GM12878 (cell line): ENCODE data around the gene ESPL1. TPM values are rescaled to one million over a fixed set of nuclear protein-coding genes. Genes with fewer than 3 reads are reported as not detected.
A peak's percentile ranks its signal among the peaks of the same experiment; 100 is the strongest.

Experiments
- CEBPZ ChIP-seq: fragments of 150-350 bp; IDR thresholded peaks from 2 replicates; pipeline ENCODE4 v1.6.1; 2016; ENCODE audit warnings: low read depth, low read length
- CHD4 ChIP-seq: fragments of 200-600 bp; sonication (generic); IDR thresholded peaks from 2 replicates; pipeline ENCODE4 v1.6.1; 2016; ENCODE audit warnings: mild to moderate bottlenecking
- CREB1 ChIP-seq: IDR thresholded peaks from 2 replicates; pipeline ENCODE4 v1.6.1; 2012; ENCODE audit warnings: low read depth, mild to moderate bottlenecking, inconsistent platforms
- ETV6 ChIP-seq, 2 experiments: fragments of 450-650 bp in 1 of 2; IDR thresholded peaks in 1 of 2; conservative IDR thresholded peaks in 1 of 2; 2 replicates each; pipeline ENCODE4 v1.6.1; 2014; ENCODE audit warnings: antibody characterized with exemption in 1 of 2, borderline replicate concordance in 1 of 2, low read depth in 1 of 2, mild to moderate bottlenecking in 1 of 2, moderate library complexity in 1 of 2
- MTA3 ChIP-seq: IDR thresholded peaks from 2 replicates; pipeline ENCODE4 v1.6.1; 2012; ENCODE audit warnings: low read length, inconsistent platforms, borderline replicate concordance
- NR2F1 ChIP-seq: fragments of 450-650 bp; conservative IDR thresholded peaks from 2 replicates; pipeline ENCODE4 v1.6.1; 2017; ENCODE audit warnings: mild to moderate bottlenecking
- POLR2AphosphoS2 ChIP-seq: IDR thresholded peaks from 2 replicates; pipeline ENCODE4 v1.6.1; 2011; ENCODE audit warnings: low read depth, mild to moderate bottlenecking, low read length, improper control_type of control experiment, moderate library complexity
- RCOR1 ChIP-seq: conservative IDR thresholded peaks from 2 replicates; pipeline ENCODE4 v1.6.1; 2012; ENCODE audit warnings: low read depth, low read length, improper control_type of control experiment
- RELA ChIP-seq: fragments of 450-650 bp; IDR thresholded peaks from 2 replicates; pipeline ENCODE4 v1.8.0; 2014; ENCODE audit warnings: borderline replicate concordance; ENCODE audit not compliant: partially characterized antibody
- SP1 ChIP-seq: IDR thresholded peaks from one replicate; pipeline ENCODE4 v1.6.1; 2011; ENCODE audit warnings: low read depth, low read length
- SPI1 ChIP-seq: IDR thresholded peaks from 2 replicates; pipeline ENCODE4 v1.6.1; 2011; ENCODE audit warnings: low read depth, mild to moderate bottlenecking, low read length, moderate library complexity, borderline replicate concordance; ENCODE audit not compliant: insufficient read depth
- SREBF1 ChIP-seq: IDR thresholded peaks from 2 replicates; pipeline ENCODE4 v1.6.1; 2012; ENCODE audit warnings: mild to moderate bottlenecking, low read length
- SREBF2 ChIP-seq: IDR thresholded peaks from 2 replicates; pipeline ENCODE4 v1.6.1; 2012; ENCODE audit warnings: mild to moderate bottlenecking, low read length
- ZNF592 ChIP-seq: fragments of 450-650 bp; IDR thresholded peaks from 2 replicates; pipeline ENCODE4 v1.6.1; 2017; ENCODE audit warnings: mild to moderate bottlenecking, moderate library complexity
- polyA plus RNA-seq, 11 experiments: library from polyadenylated mRNA; depleted of rRNA in 4 of 11; unstranded in 6 of 11; stranded (reverse) in 5 of 11; fragments of >200 nt; fragmentation: Nextera tagmentation in 4 of 11; fragmentation: Illumina TruSeq in 1 of 11; extraction: Ambion mirVana in 4 of 11; extraction: Trizol in 1 of 11; gene quantifications; 1 replicate in 1 of 11; 2 replicates in 10 of 11; pipeline versions ENCODE4 v1.2.1 to v1.2.3, GENCODE V29; 2011 to 2016; ENCODE audit warnings: inconsistent platforms in 2 of 11, missing spikeins in 2 of 11, low read depth in 1 of 11
- total RNA-seq, 4 experiments: library from RNA; depleted of rRNA in 3 of 4; stranded (reverse); fragments of >200 nt in 3 of 4; fragmentation: Illumina TruSeq in 1 of 4; extraction: Trizol in 1 of 4; gene quantifications; 2 replicates each; pipeline versions ENCODE4 v1.2.1 to v1.2.3, GENCODE V29; 2013 to 2021
- TF ChIP-seq, protein P1 (sequence below): IDR thresholded peaks from 2 replicates; pipeline ENCODE4 v1.6.1; 2011; ENCODE audit warnings: borderline replicate concordance, low read depth, mild to moderate bottlenecking, moderate library complexity, low read length; ENCODE audit not compliant: insufficient read depth, poor library complexity, severe bottlenecking
- TF ChIP-seq, protein P2 (sequence below): fragments of 450-650 bp; IDR thresholded peaks from 2 replicates; pipeline ENCODE4 v1.6.1; 2017; ENCODE audit warnings: mild to moderate bottlenecking

ESPL1 gene
- total and polyA plus RNA-seq, 10 of the 15 experiments (the other 5 are each of a cell fraction or from before 2014, with no cell fraction given) = 2.1 to 61.9 (median 21.2) TPM

- TF ChIP-seq NR2F1 (no peak; the same call in 1 of the 2 replicates), ETV6 (conservative IDR thresholded peaks at IDR 0.05 in 1 of 2, IDR thresholded peaks at IDR 0.05 in 1 of 2; ENCODE audit: borderline replicate concordance in 1 of 2, low read depth in 1 of 2) (no peak), ZNF592 (no peak), MTA3 (no peak), SPI1 (no peak), CHD4 (no peak), SREBF1 (peak; percentile 66), RCOR1 (no peak), POLR2AphosphoS2 (no peak), CREB1 (peak; percentile 82), SREBF2 (no peak), CEBPZ (no peak), RELA (peak; percentile 91), SP1 (peak; percentile 46)
- TF ChIP-seq, protein P1, sequence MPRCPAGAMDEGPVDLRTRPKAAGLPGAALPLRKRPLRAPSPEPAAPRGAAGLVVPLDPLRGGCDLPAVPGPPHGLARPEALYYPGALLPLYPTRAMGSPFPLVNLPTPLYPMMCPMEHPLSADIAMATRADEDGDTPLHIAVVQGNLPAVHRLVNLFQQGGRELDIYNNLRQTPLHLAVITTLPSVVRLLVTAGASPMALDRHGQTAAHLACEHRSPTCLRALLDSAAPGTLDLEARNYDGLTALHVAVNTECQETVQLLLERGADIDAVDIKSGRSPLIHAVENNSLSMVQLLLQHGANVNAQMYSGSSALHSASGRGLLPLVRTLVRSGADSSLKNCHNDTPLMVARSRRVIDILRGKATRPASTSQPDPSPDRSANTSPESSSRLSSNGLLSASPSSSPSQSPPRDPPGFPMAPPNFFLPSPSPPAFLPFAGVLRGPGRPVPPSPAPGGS = peak; percentile 12
- TF ChIP-seq, protein P2, sequence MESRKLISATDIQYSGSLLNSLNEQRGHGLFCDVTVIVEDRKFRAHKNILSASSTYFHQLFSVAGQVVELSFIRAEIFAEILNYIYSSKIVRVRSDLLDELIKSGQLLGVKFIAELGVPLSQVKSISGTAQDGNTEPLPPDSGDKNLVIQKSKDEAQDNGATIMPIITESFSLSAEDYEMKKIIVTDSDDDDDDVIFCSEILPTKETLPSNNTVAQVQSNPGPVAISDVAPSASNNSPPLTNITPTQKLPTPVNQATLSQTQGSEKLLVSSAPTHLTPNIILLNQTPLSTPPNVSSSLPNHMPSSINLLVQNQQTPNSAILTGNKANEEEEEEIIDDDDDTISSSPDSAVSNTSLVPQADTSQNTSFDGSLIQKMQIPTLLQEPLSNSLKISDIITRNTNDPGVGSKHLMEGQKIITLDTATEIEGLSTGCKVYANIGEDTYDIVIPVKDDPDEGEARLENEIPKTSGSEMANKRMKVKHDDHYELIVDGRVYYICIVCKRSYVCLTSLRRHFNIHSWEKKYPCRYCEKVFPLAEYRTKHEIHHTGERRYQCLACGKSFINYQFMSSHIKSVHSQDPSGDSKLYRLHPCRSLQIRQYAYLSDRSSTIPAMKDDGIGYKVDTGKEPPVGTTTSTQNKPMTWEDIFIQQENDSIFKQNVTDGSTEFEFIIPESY = no peak
Observed at GRCh38 chr12:53267999-53268629, at the start of gene ESPL1 (continued).
